GM18520 (cell line): ENCODE measurements around the gene ARHGAP10.

Source experiments
- ATAC-seq: cut with Tn5 transposase; IDR thresholded peaks from one replicate; pipeline ENCODE4 v1.9.1; 2021; ENCODE audit not compliant: unreplicated experiment

ARHGAP10 gene

GRCh38 chr4:148060264-148061140 lies 328.6 kb downstream of the ARHGAP10 start:
- no peak for ATAC-seq

- no peak for ATAC-seq
These were observed 329.2 kb downstream of the ARHGAP10 start for GRCh38 chr4:148061141-148061481.

GRCh38 chr4:148061795-148062194 lies 329.9 kb downstream of the ARHGAP10 start:
- ATAC-seq = no peak

- ATAC-seq = no peak
These were observed 330.5 kb downstream of the ARHGAP10 start for GRCh38 chr4:148062301-148062950.

GRCh38 chr4:148064451-148064850 lies 332.6 kb downstream of the ARHGAP10 start:
- ATAC-seq = no peak

GRCh38 chr4:148065075-148065474 lies 333.2 kb downstream of the ARHGAP10 start:
- ATAC-seq = no peak

- ATAC-seq = no peak
These were observed 335.5 kb downstream of the ARHGAP10 start for GRCh38 chr4:148067301-148067916.

GRCh38 chr4:148068065-148068911 lies 336.4 kb downstream of the ARHGAP10 start:
- no peak for ATAC-seq

- ATAC-seq = no peak
These were observed 337.4 kb downstream of the ARHGAP10 start for GRCh38 chr4:148069086-148069894.

- no peak for ATAC-seq
These were observed 337.9 kb downstream of the ARHGAP10 start for GRCh38 chr4:148069895-148070178.

GRCh38 chr4:148071009-148071408 lies 339.1 kb downstream of the ARHGAP10 start:
- no peak for ATAC-seq

- ATAC-seq = no peak
These were observed 340.9 kb downstream of the ARHGAP10 start for GRCh38 chr4:148072789-148073188.

GRCh38 chr4:148073349-148073748 lies 341.5 kb downstream of the ARHGAP10 start:
- no peak for ATAC-seq

- no peak for ATAC-seq
These were observed 342.6 kb downstream of the ARHGAP10 start for GRCh38 chr4:148074462-148074861.

GRCh38 chr4:148075438-148075837 lies 343.6 kb downstream of the ARHGAP10 start:
- no peak for ATAC-seq

- ATAC-seq = no peak
These were observed 345.1 kb downstream of the ARHGAP10 start for GRCh38 chr4:148076964-148077363.

- no peak for ATAC-seq
These were observed 345.7 kb downstream of the ARHGAP10 start for GRCh38 chr4:148077581-148077980.

- ATAC-seq = no peak
These were observed 346.2 kb downstream of the ARHGAP10 start for GRCh38 chr4:148078061-148078460.

- ATAC-seq = no peak
These were observed 348.1 kb downstream of the ARHGAP10 start for GRCh38 chr4:148079961-148080360.

- no peak for ATAC-seq
These were observed 349.4 kb downstream of the ARHGAP10 start for GRCh38 chr4:148081267-148081666.
